Endothelial cell of umbilical vein (primary cell): ENCODE data around the gene ZBED5. TPM values are rescaled to one million over a fixed set of nuclear protein-coding genes. Genes with fewer than 3 reads are reported as not detected.
"Not testable (repeated sequence)": the region's sequence is repeated elsewhere in the genome, so short reads cannot be mapped to it uniquely, and the experiment has no call there.

Source experiments
- BruUV-seq: library from RNA; stranded (reverse); fragments of 400-500 nt; replicated peaks from 2 replicates; lab custom pipeline; 2021; lab: Mats Ljungman, UMichigan
- CTCF ChIA-PET: fragments of 300-600, 350-600 bp; sonication (Branson Sonifier 250); formaldehyde crosslinking; loops from one replicate; lab custom pipeline; 2021; ENCODE audit warnings: antibody characterized with exemption, inconsistent platforms; lab: Charles Lee
- POLR2A ChIA-PET: fragments of 300-600, 350-600 bp; sonication (Branson Sonifier 250); formaldehyde crosslinking; loops from one replicate; lab custom pipeline; 2021; ENCODE audit warnings: antibody characterized with exemption, inconsistent platforms; lab: Charles Lee
- DNase-seq: peaks from one replicate; pipeline ENCODE4 v3.0.0-alpha.2; 2011; ENCODE audit warnings: low read depth, low spot score
- FAIRE-seq: peaks from 2 replicates; lab custom pipeline; 2011; peaks lifted over from hg19 to GRCh38; lab: Jason Lieb, UNC
- H2AFZ ChIP-seq: 2 replicates; pipeline ENCODE4 v1.6.0; 2012; ENCODE audit warnings: low read depth, low read length, control low read depth, inconsistent platforms
- H3K27ac ChIP-seq: 2 replicates; pipeline ENCODE4 v1.5.1; 2011; ENCODE audit warnings: low read depth, mild to moderate bottlenecking, control low read depth, low read length, moderate library complexity; ENCODE audit not compliant: insufficient read depth
- H3K27me3 ChIP-seq, 2 experiments: 2 replicates each; pipeline versions ENCODE4 v1.6.0 to v1.6.1; 2011; ENCODE audit warnings: low read length in 2 of 2, mixed read lengths in 1 of 2; ENCODE audit not compliant: control insufficient read depth in 2 of 2, insufficient read depth in 2 of 2
- H3K36me3 ChIP-seq, 2 experiments: 2 replicates in 1 of 2; 3 replicates in 1 of 2; pipeline ENCODE4 v1.5.1; 2011; ENCODE audit warnings: low read length in 2 of 2, mild to moderate bottlenecking in 1 of 2, moderate library complexity in 1 of 2; ENCODE audit not compliant: control insufficient read depth in 2 of 2, insufficient read depth in 2 of 2; ENCODE audit errors: extremely low read depth in 1 of 2
- H3K4me1 ChIP-seq: 3 replicates; pipeline ENCODE4 v1.5.1; 2011; ENCODE audit warnings: mild to moderate bottlenecking, low read length; ENCODE audit not compliant: control insufficient read depth, insufficient read depth; ENCODE audit errors: extremely low read depth
- H3K4me2 ChIP-seq: 2 replicates; pipeline ENCODE4 v1.6.1; 2011; ENCODE audit warnings: low read length, control low read depth, mixed read lengths; ENCODE audit not compliant: insufficient read depth
- H3K4me3 ChIP-seq, 3 experiments: fragments of 200-600 bp in 1 of 3; sonication (generic), shearing (Covaris generic) in 1 of 3; replicated peaks in 1 of 3; 2 replicates each; pipeline ENCODE4 v1.5.1; 2011 to 2016; ENCODE audit warnings: control low read depth in 3 of 3, low read length in 3 of 3, mild to moderate bottlenecking in 2 of 3, inconsistent platforms in 1 of 3, low read depth in 1 of 3, moderate library complexity in 1 of 3; ENCODE audit not compliant: insufficient read depth in 1 of 3
- H3K79me2 ChIP-seq: 2 replicates; pipeline ENCODE4 v1.6.0; 2012; ENCODE audit warnings: low read length, inconsistent platforms; ENCODE audit not compliant: control insufficient read depth, insufficient read depth
- H3K9ac ChIP-seq: replicated peaks from 2 replicates; pipeline ENCODE3; 2011; ENCODE audit warnings: low read length, control low read depth; ENCODE audit not compliant: insufficient read depth; ENCODE audit errors: extremely low read depth
- H3K9me1 ChIP-seq: replicated peaks from 3 replicates; pipeline ENCODE4 v1.6.0; 2011; ENCODE audit warnings: mild to moderate bottlenecking, low read length; ENCODE audit not compliant: control insufficient read depth, insufficient read depth; ENCODE audit errors: extremely low read depth
- H3K9me3 ChIP-seq: replicated peaks from 2 replicates; pipeline ENCODE4 v1.5.1; 2012; ENCODE audit warnings: low read length, inconsistent platforms; ENCODE audit not compliant: control insufficient read depth, insufficient read depth
- H4K20me1 ChIP-seq: replicated peaks from 2 replicates; pipeline ENCODE3; 2011; ENCODE audit warnings: mild to moderate bottlenecking, low read length; ENCODE audit not compliant: control insufficient read depth, insufficient read depth; ENCODE audit errors: extremely low read depth
- FOS ChIP-seq: IDR thresholded peaks from 2 replicates; pipeline ENCODE4 v1.6.1; 2011; ENCODE audit warnings: mild to moderate bottlenecking, low read length, moderate library complexity, borderline replicate concordance; ENCODE audit not compliant: insufficient read depth
- GATA2 ChIP-seq: IDR thresholded peaks from 2 replicates; pipeline ENCODE4 v1.7.0; 2011; ENCODE audit warnings: low read depth, mild to moderate bottlenecking, moderate library complexity, mixed read lengths, low read length; ENCODE audit not compliant: insufficient read length, insufficient read depth
- JUN ChIP-seq: IDR thresholded peaks from 2 replicates; pipeline ENCODE4 v1.6.1; 2011; ENCODE audit warnings: borderline replicate concordance, low read depth; ENCODE audit not compliant: insufficient read length, insufficient read depth
- MYC ChIP-seq: IDR thresholded peaks from one replicate; pipeline ENCODE4 v1.6.1; 2011; ENCODE audit warnings: mild to moderate bottlenecking, low read depth, low read length
- POLR2A ChIP-seq: IDR thresholded peaks from 2 replicates; pipeline ENCODE4 v1.6.1; 2012; ENCODE audit warnings: low read depth, mild to moderate bottlenecking, control low read depth, low read length
- POLR2AphosphoS5 ChIP-seq: IDR thresholded peaks from 2 replicates; pipeline ENCODE4 v1.6.1; 2012; ENCODE audit warnings: low read depth, mild to moderate bottlenecking, control low read depth, low read length, moderate library complexity; ENCODE audit not compliant: insufficient read depth
- dilution Hi-C: fragments of 300-500 bp; cut with MboI; formaldehyde crosslinking; loops from one replicate; pipeline ENCODE4 v1.15.0; 2019; ENCODE audit warnings: low sequenced_read_pairs; ENCODE audit not compliant: extremely low pct_ligation_motif_present
- intact Hi-C: fragments of 100-400 bp; cut with micrococcal nuclease; formaldehyde crosslinking; loops from one replicate; pipeline ENCODE4 v1.10.0; 2022
- polyA plus RNA-seq, 4 experiments: library from polyadenylated mRNA; depleted of rRNA in 3 of 4; stranded (reverse) in 3 of 4; unstranded in 1 of 4; fragments of >200 nt; gene quantifications; 2 replicates each; pipeline versions ENCODE4 v1.2.1 to v1.2.3, GENCODE V29; 2011 to 2012; ENCODE audit warnings: missing spikeins in 1 of 4
- total RNA-seq: library from RNA; stranded (reverse); gene quantifications from 2 replicates; pipeline ENCODE4 v1.2.3, GENCODE V29; 2021
- TF ChIP-seq, protein P1 (sequence below), 2 donors: IDR thresholded peaks; 1 replicate in 1 of 2; 2 replicates in 1 of 2; pipeline ENCODE4 v1.5.1; 2011; ENCODE audit warnings: low read length in 2 of 2, mild to moderate bottlenecking in 2 of 2, moderate library complexity in 2 of 2, control low read depth in 1 of 2, inconsistent platforms in 1 of 2, low read depth in 1 of 2; ENCODE audit not compliant: insufficient read depth in 1 of 2; ENCODE audit errors: extremely low read depth in 1 of 2
- TF ChIP-seq, protein P2 (sequence below): IDR thresholded peaks from 2 replicates; pipeline ENCODE4 v1.6.1; 2011; ENCODE audit not compliant: insufficient read depth, insufficient read length

The ZBED5 gene
- total and polyA plus RNA-seq, 2 donors (not counting 3 experiments of a cell fraction or from before 2014, with no cell fraction given), result 41.2 to 59.4 TPM

DNA sequence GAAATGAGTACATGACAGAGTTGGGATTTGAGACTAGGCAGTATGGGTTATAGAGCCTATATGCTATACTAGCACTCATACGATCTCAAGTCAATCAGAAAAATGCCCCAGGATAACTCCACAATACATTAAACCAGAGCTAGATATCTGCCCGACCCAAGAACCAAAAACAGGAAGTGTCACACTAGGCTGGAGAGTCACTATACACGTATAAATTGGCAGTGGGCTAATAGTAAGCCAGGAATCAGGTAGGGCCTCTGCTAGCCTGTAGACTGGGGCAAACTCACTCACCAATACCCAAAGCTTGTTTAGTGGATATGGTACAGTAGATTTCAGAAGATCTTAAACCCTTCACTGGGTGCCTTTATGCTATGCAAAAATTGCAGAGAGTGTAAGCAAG is 33.0 kb downstream of the ZBED5 start:
- DNase-seq, result no peak
- no peak overlapping the region for H3K9ac ChIP-seq
- CTCF ChIA-PET, result no interaction called here
- BruUV-seq, result no TSS peak
- no peaks in the 10 kb centered on the region for H3K4me1 ChIP-seq
- dilution Hi-C loops (no loop called here), intact Hi-C loops (no loop called here)
- H3K27me3 ChIP-seq, result no peaks in the 10 kb centered on the region
- no peak overlapping the region for H3K27ac ChIP-seq
- no peak overlapping the region for H3K4me2 ChIP-seq
- POLR2A ChIA-PET, result interaction anchor here (1.0 kb wide), 1 partner anchor 16 kb away, joined by 3 read pairs; the partner anchor contains the start of gene EIF4G2
- no peaks in the 10 kb centered on the region for H3K9me1 ChIP-seq
- no peaks in the 10 kb centered on the region for H4K20me1 ChIP-seq
- no peaks in the 10 kb centered on the region for H3K9me3 ChIP-seq
- no peak overlapping the region for H2AFZ ChIP-seq
- no peak for FAIRE-seq
- TF ChIP-seq FOS, result no peak
- TF ChIP-seq POLR2AphosphoS5, result no peak
- H3K36me3 ChIP-seq, result no peaks in the 10 kb centered on the region
- H3K79me2 ChIP-seq, result no peaks in the 10 kb centered on the region
- H3K4me3 ChIP-seq, result no peak overlapping the region

DNA sequence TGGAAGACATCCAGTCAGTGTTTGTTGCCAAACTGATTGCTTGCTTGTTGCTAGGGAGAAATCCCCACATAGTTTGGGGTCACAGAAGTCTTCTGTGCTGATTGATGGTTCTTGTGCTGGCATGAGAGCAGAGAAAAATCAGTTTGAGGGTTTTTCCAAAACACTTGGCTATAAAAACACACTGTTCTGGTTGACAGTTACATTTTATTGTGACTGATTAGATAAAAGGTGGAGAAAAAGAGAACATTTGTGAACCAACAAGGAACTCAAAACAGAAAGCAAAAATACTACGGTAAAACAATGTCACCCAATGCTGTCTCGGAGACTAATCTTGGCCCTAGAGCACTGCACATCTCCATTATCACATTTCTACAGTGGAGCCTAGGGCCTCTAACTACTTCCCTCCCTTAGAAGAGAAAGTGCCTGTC is 34.7 kb downstream of the ZBED5 start:
- FAIRE-seq (no peak), DNase-seq (no peak)
- no TSS peak for BruUV-seq
- H3K9ac ChIP-seq, result no peak overlapping the region
- no peak overlapping the region for H3K4me2 ChIP-seq
- H3K4me1 ChIP-seq, result no peaks in the 10 kb centered on the region
- no peaks in the 10 kb centered on the region for H3K9me1 ChIP-seq
- no peak overlapping the region for H3K27ac ChIP-seq
- ChIA-PET POLR2A (no interaction called here), CTCF (no interaction called here)
- no peak overlapping the region for H2AFZ ChIP-seq
- H3K27me3 ChIP-seq, result no peaks in the 10 kb centered on the region
- TF ChIP-seq GATA2 (no peak), MYC (no peak), JUN (no peak), POLR2A (no peak), FOS (no peak)
- TF ChIP-seq, protein P1, sequence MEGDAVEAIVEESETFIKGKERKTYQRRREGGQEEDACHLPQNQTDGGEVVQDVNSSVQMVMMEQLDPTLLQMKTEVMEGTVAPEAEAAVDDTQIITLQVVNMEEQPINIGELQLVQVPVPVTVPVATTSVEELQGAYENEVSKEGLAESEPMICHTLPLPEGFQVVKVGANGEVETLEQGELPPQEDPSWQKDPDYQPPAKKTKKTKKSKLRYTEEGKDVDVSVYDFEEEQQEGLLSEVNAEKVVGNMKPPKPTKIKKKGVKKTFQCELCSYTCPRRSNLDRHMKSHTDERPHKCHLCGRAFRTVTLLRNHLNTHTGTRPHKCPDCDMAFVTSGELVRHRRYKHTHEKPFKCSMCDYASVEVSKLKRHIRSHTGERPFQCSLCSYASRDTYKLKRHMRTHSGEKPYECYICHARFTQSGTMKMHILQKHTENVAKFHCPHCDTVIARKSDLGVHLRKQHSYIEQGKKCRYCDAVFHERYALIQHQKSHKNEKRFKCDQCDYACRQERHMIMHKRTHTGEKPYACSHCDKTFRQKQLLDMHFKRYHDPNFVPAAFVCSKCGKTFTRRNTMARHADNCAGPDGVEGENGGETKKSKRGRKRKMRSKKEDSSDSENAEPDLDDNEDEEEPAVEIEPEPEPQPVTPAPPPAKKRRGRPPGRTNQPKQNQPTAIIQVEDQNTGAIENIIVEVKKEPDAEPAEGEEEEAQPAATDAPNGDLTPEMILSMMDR (IDR thresholded peaks at IDR 0.05; ENCODE audit: extremely low read depth in 1 of 2, insufficient read depth in 1 of 2, low read depth in 1 of 2, low read length in 2 of 2), result no peak
- TF ChIP-seq, protein P2, sequence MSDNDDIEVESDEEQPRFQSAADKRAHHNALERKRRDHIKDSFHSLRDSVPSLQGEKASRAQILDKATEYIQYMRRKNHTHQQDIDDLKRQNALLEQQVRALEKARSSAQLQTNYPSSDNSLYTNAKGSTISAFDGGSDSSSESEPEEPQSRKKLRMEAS, result no peak
- dilution Hi-C loops (no loop called here), intact Hi-C loops (no loop called here)
- no peaks in the 10 kb centered on the region for H3K36me3 ChIP-seq
- no peaks in the 10 kb centered on the region for H4K20me1 ChIP-seq
- H3K9me3 ChIP-seq, result no peaks in the 10 kb centered on the region
- no peaks in the 10 kb centered on the region for H3K79me2 ChIP-seq
- H3K4me3 ChIP-seq, result no peak overlapping the region

DNA sequence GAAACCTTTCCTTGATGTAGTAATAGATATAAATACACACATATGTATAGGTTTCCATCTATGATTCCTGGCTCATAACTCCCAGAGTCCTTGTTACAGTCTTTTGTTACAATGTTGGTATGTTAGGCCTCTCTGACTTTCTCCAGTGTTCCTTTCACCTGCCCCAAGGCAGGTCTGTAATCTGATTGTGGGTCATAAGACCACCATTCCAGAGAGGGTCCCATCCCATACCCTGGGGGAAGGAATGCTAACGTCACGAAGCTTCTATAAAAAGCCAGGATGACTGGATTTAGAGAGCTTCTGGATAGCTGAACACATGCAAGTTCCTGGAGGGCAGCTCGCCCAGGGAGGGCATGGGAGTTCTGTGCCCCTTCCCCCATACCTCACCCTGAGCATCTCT is 35.4 kb downstream of the ZBED5 start:
- H3K4me2 ChIP-seq, H3K27me3 ChIP-seq, H2AFZ ChIP-seq, H3K36me3 ChIP-seq, BruUV-seq, H3K9ac ChIP-seq, POLR2A ChIA-PET, H3K4me1 ChIP-seq, H4K20me1 ChIP-seq, intact Hi-C loops, H3K27ac ChIP-seq, FAIRE-seq, CTCF ChIA-PET, H3K79me2 ChIP-seq, H3K4me3 ChIP-seq, H3K9me1 ChIP-seq, DNase-seq, dilution Hi-C loops, H3K9me3 ChIP-seq: not testable (repeated sequence)
